Breast epithelium (tissue), 4 donors: ENCODE data around the gene APOA4. TPM values are rescaled to one million over a fixed set of nuclear protein-coding genes. Genes with fewer than 3 reads are reported as not detected.
A peak's percentile ranks its signal among the peaks of the same experiment; 100 is the strongest.

Experiments
- DNase-seq, 2 donors: peaks; one replicate each; pipeline ENCODE4 v3.0.0-alpha.2; 2019; ENCODE audit warnings: low spot score in 2 of 2
- H3K27ac ChIP-seq, 2 donors: fragments of 200-600 bp; sonication (generic) in 1 of 2; one replicate each; pipeline ENCODE4 v1.5.1; 2016 to 2019; ENCODE audit warnings: mild to moderate bottlenecking in 1 of 2
- H3K27me3 ChIP-seq, 2 donors: fragments of 200-600 bp; sonication (generic) in 1 of 2; one replicate each; pipeline versions ENCODE4 v1.5.1 to v1.6.0; 2017 to 2019; ENCODE audit warnings: control low read depth in 1 of 2, mild to moderate bottlenecking in 1 of 2
- H3K36me3 ChIP-seq: fragments of 200-600 bp; one replicate; pipeline ENCODE4 v1.5.1; 2019
- H3K4me1 ChIP-seq, 2 donors: fragments of 200-600 bp; sonication (generic); one replicate each; pipeline ENCODE4 v1.5.1; 2016 to 2019; ENCODE audit warnings: control low read depth in 1 of 2
- H3K4me3 ChIP-seq, 3 donors: fragments of 200-600 bp; sonication (generic); 1 replicate in 2 of 3; 2 replicates in 1 of 3; pipeline ENCODE4 v1.5.1; 2016 to 2019; ENCODE audit warnings: mild to moderate bottlenecking in 3 of 3, moderate library complexity in 2 of 3
- H3K9me3 ChIP-seq, 2 donors: fragments of 200-600 bp; sonication (generic) in 1 of 2; one replicate each; pipeline ENCODE4 v1.5.1; 2016 to 2019; ENCODE audit warnings: control low read depth in 1 of 2
- POLR2A ChIP-seq: fragments of 450-650 bp; IDR thresholded peaks from one replicate; pipeline ENCODE4 v1.6.1; 2016; ENCODE audit warnings: antibody characterized with exemption, mild to moderate bottlenecking, moderate library complexity
- POLR2AphosphoS5 ChIP-seq, 3 donors: sonication (generic); formaldehyde crosslinking; IDR thresholded peaks; one replicate each; pipeline ENCODE4 v1.6.1; 2017; ENCODE audit warnings: antibody characterized with exemption in 3 of 3
- intact Hi-C: fragments of 100-400 bp; cut with DNase I; formaldehyde crosslinking; loops from one replicate; pipeline ENCODE4 v1.15.1; 2023; ENCODE audit warnings: low total_unique reads
- total RNA-seq, 3 donors: library from RNA; depleted of rRNA; stranded (reverse); fragments of >200 nt; gene quantifications; one replicate each; pipeline ENCODE4 v1.1.0, GENCODE V29; 2016
- TF ChIP-seq, protein P1 (sequence below), 3 donors: fragments of 450-650 bp; IDR thresholded peaks; one replicate each; pipeline ENCODE4 v1.5.1; 2016 to 2017; ENCODE audit warnings: antibody characterized with exemption in 3 of 3, mild to moderate bottlenecking in 3 of 3, moderate library complexity in 3 of 3

Gene APOA4
- total RNA-seq, 3 donors from 2014 or later = 0.33 TPM; not detected in 2

DNA sequence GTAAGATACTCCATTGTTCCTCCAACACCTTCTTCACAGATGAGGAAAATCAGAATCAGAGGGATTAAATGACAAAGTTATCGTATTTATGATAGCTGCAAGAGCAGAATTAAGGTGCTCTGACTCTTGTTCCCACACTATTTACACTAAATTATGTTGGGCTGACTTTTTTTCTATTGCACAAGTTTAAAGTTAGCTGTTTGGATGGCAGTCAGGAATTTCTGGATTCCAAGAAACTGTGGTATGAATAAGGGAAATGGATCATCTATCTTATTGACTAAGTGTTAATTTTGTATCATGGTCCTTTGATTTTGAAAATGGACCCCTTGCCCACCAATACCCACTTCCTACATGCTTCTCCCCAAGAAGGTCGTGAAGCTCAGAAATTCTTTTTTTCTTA, 34.2 kb upstream of the APOA4 start:
- Histone ChIP-seq H3K27me3 (no peaks in the 10 kb centered on the region), H3K27ac (no peak overlapping the region), H3K4me1 (no peaks in the 10 kb centered on the region), H3K9me3 (no peaks in the 10 kb centered on the region), H3K4me3 (no peak overlapping the region), H3K36me3 (peaks cover 6% of the 10 kb centered on the region)
- intact Hi-C loops = no loop called here
- TF ChIP-seq, protein P1, sequence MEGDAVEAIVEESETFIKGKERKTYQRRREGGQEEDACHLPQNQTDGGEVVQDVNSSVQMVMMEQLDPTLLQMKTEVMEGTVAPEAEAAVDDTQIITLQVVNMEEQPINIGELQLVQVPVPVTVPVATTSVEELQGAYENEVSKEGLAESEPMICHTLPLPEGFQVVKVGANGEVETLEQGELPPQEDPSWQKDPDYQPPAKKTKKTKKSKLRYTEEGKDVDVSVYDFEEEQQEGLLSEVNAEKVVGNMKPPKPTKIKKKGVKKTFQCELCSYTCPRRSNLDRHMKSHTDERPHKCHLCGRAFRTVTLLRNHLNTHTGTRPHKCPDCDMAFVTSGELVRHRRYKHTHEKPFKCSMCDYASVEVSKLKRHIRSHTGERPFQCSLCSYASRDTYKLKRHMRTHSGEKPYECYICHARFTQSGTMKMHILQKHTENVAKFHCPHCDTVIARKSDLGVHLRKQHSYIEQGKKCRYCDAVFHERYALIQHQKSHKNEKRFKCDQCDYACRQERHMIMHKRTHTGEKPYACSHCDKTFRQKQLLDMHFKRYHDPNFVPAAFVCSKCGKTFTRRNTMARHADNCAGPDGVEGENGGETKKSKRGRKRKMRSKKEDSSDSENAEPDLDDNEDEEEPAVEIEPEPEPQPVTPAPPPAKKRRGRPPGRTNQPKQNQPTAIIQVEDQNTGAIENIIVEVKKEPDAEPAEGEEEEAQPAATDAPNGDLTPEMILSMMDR (IDR thresholded peaks at IDR 0.05) = no peak
- TF ChIP-seq POLR2A (no peak), POLR2AphosphoS5 (IDR thresholded peaks at IDR 0.05) (no peak)
- no peak for DNase-seq

DNA sequence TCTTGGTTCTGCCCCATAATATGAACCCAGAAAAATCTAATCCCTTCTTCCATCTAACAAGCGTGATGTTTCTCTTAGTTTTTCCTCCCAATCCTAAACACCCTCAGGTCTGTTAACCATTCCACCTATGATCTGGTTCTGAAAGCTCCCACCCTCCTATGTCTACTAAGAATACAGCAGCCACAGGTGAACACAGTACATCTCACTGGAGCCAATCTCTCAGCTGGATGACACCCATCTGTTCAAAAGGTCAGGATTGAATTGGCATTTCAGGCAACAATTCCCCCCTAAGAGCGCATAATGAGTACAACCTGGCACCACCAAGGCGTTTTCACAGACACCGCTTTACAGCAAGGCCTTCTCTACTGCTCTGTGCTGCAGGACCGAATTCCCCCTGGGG, 33.3 kb upstream of the APOA4 start:
- Histone ChIP-seq H3K4me3 (no peak overlapping the region), H3K4me1 (no peaks in the 10 kb centered on the region), H3K36me3 (peaks cover 6% of the 10 kb centered on the region), H3K9me3 (no peaks in the 10 kb centered on the region), H3K27ac (no peak overlapping the region), H3K27me3 (no peaks in the 10 kb centered on the region)
- intact Hi-C loops = no loop called here
- no peak for DNase-seq
- TF ChIP-seq POLR2A (no peak), POLR2AphosphoS5 (IDR thresholded peaks at IDR 0.05) (no peak)
- TF ChIP-seq, protein P1 (IDR thresholded peaks at IDR 0.05) = no peak

DNA sequence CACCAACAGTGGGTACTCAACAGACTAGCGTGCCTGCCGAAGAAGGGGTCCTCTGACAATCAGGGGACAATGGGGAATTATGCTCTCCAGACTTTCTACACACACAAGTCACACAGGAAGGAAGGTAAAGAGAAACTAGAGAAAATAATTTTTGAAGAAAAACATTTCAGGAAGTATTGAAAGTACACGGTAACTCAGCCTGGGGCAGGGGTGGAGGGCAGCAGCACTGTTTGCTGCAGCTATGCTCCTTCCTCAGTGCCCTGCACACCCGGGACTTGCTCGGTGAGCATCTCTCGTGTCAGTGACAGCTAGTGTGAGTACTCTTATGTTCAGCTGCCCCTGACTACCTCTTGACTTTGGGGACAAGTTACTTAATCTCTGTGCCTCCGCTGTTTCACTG, 32.3 kb upstream of the APOA4 start:
- no peaks in the 10 kb centered on the region for H3K9me3 ChIP-seq
- TF ChIP-seq, protein P1 (IDR thresholded peaks at IDR 0.05) = no peak
- no peak for TF ChIP-seq POLR2A
- no peak for TF ChIP-seq POLR2AphosphoS5 (IDR thresholded peaks at IDR 0.05)
- peaks cover 6% of the 10 kb centered on the region for H3K36me3 ChIP-seq
- no peak overlapping the region for H3K27ac ChIP-seq
- no peak for DNase-seq
- no peaks in the 10 kb centered on the region for H3K27me3 ChIP-seq
- intact Hi-C loops = no loop called here
- H3K4me1 ChIP-seq = no peaks in the 10 kb centered on the region
- no peak overlapping the region for H3K4me3 ChIP-seq

DNA sequence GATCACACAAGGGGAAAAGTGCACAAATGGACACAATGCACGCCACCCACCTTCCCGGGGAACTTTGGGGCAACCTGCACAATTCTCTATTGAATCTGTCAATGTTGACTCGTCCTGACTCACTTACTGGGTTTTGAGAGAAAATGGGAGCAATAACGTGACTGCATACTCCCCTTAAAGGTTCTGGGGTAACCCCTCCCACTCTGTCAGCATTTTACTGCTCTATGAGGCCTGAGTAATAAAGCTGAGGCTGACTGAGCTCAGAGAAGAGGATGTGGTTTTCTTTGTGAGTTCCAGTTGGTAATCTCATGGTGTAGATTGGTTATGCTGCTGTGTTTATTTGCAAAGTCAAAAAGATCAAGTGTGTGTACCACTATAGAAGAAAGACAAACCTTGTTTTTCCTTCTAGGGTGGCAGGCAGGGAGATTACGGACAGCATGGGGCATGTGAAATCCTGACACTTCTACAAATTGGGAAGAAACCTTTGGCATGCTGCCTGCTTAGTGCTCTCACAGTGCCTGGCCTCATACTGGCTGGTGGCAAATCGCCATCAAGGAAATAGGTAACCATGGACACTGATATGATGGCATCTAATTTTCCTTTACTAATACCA, 30.5 kb upstream of the APOA4 start:
- Histone ChIP-seq H3K36me3 (no peaks in the 10 kb centered on the region), H3K4me1 (no peaks in the 10 kb centered on the region), H3K27ac (peak overlapping the region in 1 of 2 donors; percentile 44), H3K9me3 (no peaks in the 10 kb centered on the region), H3K4me3 (no peak overlapping the region), H3K27me3 (no peaks in the 10 kb centered on the region)
- no peak for DNase-seq
- TF ChIP-seq POLR2AphosphoS5 (IDR thresholded peaks at IDR 0.05) = no peak
- intact Hi-C loops = no loop called here

DNA sequence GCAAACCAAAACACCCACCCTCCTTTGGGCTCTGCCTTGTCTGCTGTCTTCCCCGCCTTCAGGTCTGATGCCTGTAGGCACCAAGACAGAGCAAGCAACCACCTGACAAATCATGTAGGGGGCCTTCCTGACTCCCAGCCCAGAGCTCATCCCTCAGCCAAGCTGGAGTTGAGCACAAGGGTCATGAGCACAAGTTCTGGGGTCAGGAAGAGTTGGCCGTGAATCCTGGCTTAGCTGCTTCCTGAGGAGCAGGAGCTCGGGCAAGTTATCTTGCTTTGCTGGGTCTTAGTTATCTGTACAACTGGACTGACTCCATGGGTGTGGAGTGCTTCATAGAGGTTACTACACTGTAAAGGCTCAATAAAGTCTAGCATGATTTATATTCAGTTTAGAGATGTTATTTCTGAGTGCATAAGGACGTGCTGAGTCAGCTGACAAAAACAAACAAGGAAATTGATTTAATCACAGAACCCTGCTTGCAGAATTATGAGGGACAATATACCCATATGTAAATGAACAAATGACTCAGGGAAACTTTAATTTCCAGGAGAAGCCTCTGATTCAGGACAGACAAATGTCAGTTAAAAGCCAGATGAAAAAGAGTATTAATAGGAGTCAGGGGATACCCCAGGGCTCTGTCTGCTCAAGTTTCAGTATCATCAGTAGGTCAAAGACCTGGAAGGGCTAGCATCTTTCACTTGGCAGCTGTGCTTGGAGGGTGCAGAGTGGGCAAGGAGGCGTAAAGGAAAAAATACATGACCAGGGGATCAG, 29.3 kb upstream of the APOA4 start:
- Histone ChIP-seq H3K27ac (peak overlapping the region in 1 of 2 donors; percentile 64), H3K4me3 (no peak overlapping the region), H3K36me3 (no peaks in the 10 kb centered on the region), H3K9me3 (no peaks in the 10 kb centered on the region), H3K27me3 (no peaks in the 10 kb centered on the region), H3K4me1 (no peaks in the 10 kb centered on the region)
- intact Hi-C loops = no loop called here
- no peak for DNase-seq
- TF ChIP-seq POLR2AphosphoS5 (IDR thresholded peaks at IDR 0.05) (no peak), POLR2A (no peak)
- TF ChIP-seq, protein P1 (IDR thresholded peaks at IDR 0.05) = no peak
